Effector memory CD8-positive, alpha-beta T cell (primary cell): Measurements from ENCODE around the gene RUNX3.

Experiments
- ATAC-seq: fragments of 150-1000 bp; cut with Tn5 transposase; replicated peaks from 2 replicates; pipeline ENCODE4 v1.10.0; 2021; ENCODE audit warnings: mild to moderate bottlenecking, moderate library complexity
- DNase-seq, 3 experiments: peaks; one replicate each; pipeline ENCODE4 v3.0.0; 2021
- H3K27ac Mint-ChIP-seq, 2 donors: one replicate each; pipeline ENCODE4 v1.8.0; 2022; ENCODE audit warnings: mild to moderate bottlenecking in 2 of 2, mixed read lengths in 2 of 2, moderate library complexity in 2 of 2
- H3K27me3 Mint-ChIP-seq, 2 donors: one replicate each; pipeline ENCODE4 v1.8.0; 2022; ENCODE audit warnings: mixed read lengths in 2 of 2
- H3K36me3 Mint-ChIP-seq: one replicate; pipeline ENCODE4 v1.8.0; 2022; ENCODE audit warnings: mild to moderate bottlenecking, moderate library complexity, mixed read lengths; ENCODE audit not compliant: insufficient read depth
- H3K4me1 Mint-ChIP-seq, 2 donors: one replicate each; pipeline ENCODE4 v1.8.0; 2022; ENCODE audit warnings: low read depth in 2 of 2, mixed read lengths in 2 of 2
- H3K4me3 Mint-ChIP-seq, 2 donors: one replicate each; pipeline ENCODE4 v1.8.0; 2022; ENCODE audit warnings: mild to moderate bottlenecking in 2 of 2, mixed read lengths in 2 of 2, moderate library complexity in 2 of 2
- H3K9me3 Mint-ChIP-seq, 2 donors: one replicate each; pipeline ENCODE4 v1.8.0; 2022; ENCODE audit warnings: mixed read lengths in 2 of 2

RUNX3 gene

DNA sequence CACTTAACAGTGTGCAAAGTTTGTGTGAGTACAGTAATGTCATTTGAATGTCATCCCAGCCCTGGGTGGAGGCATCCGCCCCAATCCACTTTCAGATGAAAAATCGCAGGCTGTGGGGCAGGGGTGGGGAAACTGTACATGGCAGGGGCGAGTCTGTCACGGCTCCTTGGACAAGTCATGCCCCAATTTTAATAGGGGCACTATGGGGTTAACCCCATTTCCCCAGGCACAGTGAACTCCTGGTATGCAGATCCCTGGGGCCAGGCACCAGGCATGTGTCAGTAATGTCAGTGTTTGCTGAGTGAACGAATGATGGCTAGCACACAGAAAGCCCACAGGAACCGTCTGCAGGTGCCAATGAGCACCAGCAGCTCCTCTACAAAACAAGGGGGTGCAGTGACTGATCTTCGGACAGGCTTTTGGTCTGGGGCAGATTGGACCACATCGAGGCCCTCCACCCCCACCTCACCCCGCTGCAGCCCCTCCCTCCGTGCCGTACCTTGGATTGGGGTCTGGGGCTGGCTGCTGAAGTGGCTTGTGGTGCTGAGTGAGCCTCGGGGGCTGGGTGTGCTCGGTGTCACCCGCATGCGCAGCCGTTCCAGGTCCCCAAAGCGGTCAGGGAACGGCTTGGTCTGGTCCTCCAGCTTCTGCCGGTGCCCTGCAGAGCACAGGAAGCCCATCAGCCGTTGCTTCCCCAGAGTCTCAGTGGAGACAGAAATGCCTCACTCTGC, 23.2 kb downstream of the RUNX3 start:
- ATAC-seq, result no peak
- Mint-ChIP-seq H3K36me3 (peaks cover 100% of the 10 kb centered on the region), H3K27me3 (no peaks in the 10 kb centered on the region), H3K9me3 (no peaks in the 10 kb centered on the region), H3K27ac (peak overlapping the region; percentile 41 to 100), H3K4me1 (peaks cover 47 to 68% of the 10 kb centered on the region in 2 donors), H3K4me3 (peak overlapping the region in 1 of 2 donors; percentile 71)
- peak in 1 of 3 experiments; percentile 0 for DNase-seq

DNA sequence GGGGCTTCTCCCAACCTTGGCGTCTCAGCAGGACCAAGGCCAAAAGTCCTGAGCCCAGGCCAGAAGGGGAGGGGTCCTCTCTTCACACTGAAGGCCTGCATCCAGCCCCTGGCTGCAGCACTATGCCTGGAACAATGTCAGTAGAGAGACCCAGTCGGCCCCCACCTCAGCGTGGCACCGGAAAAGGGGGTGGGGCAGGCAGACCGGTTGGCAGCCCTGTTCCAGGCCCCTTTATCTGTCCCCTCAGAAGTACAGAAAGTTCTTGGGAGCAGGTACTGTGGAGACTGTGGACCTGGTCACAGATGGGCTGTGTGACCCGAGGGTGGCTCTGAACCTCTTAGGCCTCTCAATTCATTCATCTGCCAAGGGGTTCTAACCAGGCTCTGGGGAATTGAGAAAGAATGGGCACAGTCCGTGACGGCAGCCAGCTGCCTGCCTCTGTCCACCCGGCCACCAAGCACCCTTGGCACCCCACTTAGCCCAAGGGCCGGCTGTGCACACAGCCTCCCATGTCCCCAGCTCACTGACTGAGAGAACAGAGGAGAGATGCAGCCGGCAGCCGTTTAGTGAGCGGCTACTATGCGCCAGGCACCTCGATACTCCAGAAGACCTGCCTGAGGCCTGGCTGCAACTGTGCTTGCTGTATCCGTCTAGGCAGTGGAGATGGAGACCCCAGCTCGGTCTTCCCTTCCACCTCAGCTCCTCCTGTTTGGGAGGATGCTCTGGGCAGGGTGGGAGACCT, 23.9 kb downstream of the RUNX3 start:
- Mint-ChIP-seq H3K27me3 (no peaks in the 10 kb centered on the region), H3K4me3 (peak overlapping the region; percentile 37 to 40), H3K9me3 (no peaks in the 10 kb centered on the region), H3K4me1 (peaks cover 44 to 66% of the 10 kb centered on the region in 2 donors), H3K36me3 (peaks cover 100% of the 10 kb centered on the region), H3K27ac (peak overlapping the region; percentile 41 to 100)
- ATAC-seq (no peak), DNase-seq (peak in 2 of 3 experiments; percentile 0 to 3)

DNA sequence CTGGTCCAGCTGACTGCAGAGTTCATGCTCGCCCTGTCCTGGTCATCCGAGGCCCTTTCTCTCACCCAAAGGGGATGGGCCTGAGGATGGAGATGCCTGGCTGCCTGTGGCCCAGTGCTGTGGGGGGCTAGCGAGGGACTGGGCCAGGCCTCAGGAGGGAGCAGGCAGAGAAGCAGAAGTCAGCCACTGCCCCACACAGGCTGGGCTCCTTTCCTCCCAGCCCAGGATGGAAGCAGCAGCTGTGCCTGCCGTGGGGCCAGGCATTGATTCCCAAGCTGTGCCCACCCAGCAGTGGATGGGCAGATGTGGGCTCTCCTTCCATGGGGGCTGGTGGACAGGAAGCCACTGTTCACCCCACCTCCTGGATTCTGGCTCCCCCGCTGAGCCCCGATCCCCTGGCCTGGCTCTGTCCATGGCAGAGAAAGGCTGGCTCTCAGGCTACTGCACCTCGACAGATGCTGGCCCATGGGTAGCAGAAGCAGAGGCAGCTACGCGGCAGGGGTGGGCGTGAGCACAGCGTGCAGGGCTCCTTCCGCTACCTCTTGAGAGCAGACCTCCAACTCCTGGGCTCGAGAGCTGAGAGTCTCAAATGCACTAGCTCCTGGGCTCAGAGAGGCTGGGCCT, 24.6 kb downstream of the RUNX3 start:
- peaks cover 100% of the 10 kb centered on the region for H3K36me3 Mint-ChIP-seq
- no peaks in the 10 kb centered on the region for H3K27me3 Mint-ChIP-seq
- H3K4me3 Mint-ChIP-seq, result peak overlapping the region in 1 of 2 donors; percentile 40
- DNase-seq, result peak in 2 of 3 experiments; percentile 0 to 1
- H3K27ac Mint-ChIP-seq, result peak overlapping the region; percentile 54 to 100
- ATAC-seq, result no peak
- no peaks in the 10 kb centered on the region for H3K9me3 Mint-ChIP-seq
- peaks cover 41 to 64% of the 10 kb centered on the region in 2 donors for H3K4me1 Mint-ChIP-seq

DNA sequence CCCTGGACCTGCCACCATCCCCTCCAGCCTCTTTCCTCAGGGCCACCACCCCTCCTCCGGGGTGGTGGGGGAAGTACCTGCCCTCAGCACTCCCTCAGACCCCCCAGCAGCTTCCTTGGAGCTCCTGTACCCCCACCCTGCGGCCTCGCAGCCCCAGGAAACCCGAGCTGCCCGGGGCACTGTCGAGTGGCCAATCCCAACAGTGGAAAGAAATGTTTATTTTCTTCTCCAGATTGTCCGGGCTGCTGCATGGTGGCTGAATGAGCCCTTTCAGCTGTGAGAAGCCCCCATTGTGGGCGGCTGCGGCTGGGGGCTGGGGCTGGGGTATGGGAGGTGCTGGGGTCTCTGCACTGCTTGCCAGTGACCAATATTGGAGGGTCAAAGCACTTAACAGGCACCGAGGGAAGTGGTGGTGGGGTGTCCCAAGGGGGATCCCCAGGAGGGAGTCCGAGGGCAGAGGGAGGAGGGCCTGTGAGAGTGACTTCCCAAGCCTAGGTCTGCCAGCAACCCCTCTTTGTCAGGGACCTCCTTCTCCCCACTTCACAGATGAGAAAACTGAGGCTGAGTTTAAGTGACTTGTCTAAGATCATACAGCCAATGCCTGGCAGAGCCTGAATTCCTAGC, 25.2 kb downstream of the RUNX3 start:
- Mint-ChIP-seq H3K9me3 (no peaks in the 10 kb centered on the region), H3K27me3 (no peaks in the 10 kb centered on the region), H3K36me3 (peaks cover 100% of the 10 kb centered on the region), H3K4me1 (peaks cover 45 to 67% of the 10 kb centered on the region in 2 donors), H3K27ac (peak overlapping the region; percentile 54 to 100), H3K4me3 (peak overlapping the region in 1 of 2 donors; percentile 40)
- DNase-seq (peak in 1 of 3 experiments; percentile 0), ATAC-seq (no peak)

DNA sequence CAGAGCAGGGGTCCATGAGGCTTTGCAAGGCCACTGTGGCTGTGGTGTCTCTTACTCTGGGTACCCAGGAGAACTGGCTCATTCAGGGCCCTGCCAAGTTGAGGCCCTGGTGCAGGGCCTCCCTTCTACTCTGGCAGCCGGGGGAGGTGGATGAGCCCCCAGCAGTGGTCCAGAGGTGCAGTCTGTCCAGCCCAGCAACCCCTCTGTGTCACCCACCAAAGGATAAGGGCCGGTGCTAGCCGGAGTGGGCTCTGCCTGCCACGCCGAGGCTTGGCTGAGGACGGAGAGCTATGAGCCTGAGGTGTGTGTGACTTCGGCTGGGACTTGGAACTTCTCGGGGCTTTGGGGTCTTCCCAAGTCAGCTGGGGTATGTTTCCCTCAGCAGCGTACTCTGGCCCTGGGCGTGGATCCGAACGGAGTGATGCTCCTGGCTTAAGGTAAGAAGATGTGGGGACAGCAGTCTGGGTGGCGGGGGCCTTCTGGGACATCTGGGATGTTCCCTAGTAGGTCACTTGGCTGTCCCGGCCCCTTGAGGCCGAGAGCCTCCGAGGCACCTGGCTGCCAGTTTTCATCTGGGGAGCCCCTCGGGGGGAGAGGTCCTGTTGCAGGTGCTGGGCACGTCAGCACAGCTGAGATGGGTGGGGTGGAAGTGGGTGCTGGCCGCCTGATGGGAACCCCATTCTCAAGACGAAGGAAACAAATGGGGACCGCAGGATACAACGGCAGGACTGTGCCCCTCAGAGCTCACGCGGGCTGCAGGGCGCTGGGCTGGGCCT, 25.9 kb downstream of the RUNX3 start:
- H3K27ac Mint-ChIP-seq, result peak overlapping the region; percentile 46 to 100
- ATAC-seq, result no peak

DNA sequence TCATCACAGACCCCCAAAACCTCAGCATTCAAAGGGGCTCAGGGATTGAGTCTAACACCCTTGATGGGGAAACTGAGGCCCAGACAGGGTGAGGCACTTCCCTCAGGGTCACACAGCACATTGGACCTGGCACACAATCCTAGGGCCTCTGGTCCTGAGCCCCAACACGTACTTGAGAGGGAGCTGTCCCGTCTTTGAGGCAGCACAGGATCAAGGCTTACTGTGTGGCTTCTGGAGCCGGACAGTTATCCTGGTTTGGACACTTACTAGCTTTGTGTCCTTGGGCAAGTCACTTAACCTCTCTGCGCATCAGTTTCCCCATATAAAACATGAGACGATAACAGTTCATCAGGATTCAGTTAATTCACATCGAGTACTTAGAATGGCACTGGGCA, 26.5 kb downstream of the RUNX3 start:
- Mint-ChIP-seq H3K27ac (peak overlapping the region; percentile 91 to 100), H3K4me3 (peak overlapping the region in 1 of 2 donors; percentile 45), H3K36me3 (peaks cover 100% of the 10 kb centered on the region), H3K27me3 (no peaks in the 10 kb centered on the region), H3K9me3 (no peaks in the 10 kb centered on the region), H3K4me1 (peaks cover 48 to 67% of the 10 kb centered on the region in 2 donors)
- ATAC-seq (no peak), DNase-seq (peak in 1 of 3 experiments; percentile 1)

More for the DNA sequence above, 25.9 kb downstream of the RUNX3 start:
- Mint-ChIP-seq H3K9me3 (no peaks in the 10 kb centered on the region), H3K4me1 (peaks cover 45 to 67% of the 10 kb centered on the region in 2 donors), H3K4me3 (peak overlapping the region in 1 of 2 donors; percentile 45), H3K27me3 (no peaks in the 10 kb centered on the region), H3K36me3 (peaks cover 100% of the 10 kb centered on the region)
- DNase-seq, result peak in 1 of 3 experiments; percentile 2

DNA sequence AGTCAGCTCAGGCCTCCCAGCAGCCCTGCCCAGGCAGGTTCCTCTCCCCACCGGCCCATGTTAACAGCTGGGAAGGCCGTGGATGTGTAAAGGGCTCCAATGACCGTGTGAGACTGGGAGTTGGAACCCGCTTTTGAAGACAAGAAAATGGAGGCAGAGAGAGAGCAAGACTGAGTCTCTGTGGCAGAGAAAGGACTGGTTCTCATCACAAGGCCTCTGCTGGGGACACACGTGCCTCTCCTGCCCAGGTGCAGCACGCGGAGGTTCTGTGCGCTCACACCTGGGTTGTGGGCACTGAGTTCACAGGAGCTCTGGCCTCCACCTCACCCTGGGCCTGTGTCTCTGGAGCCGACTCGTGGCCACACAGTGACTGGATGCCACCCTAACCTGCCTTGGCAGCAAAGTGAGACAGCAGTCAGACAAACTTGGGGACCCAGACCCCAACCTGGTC, 27.0 kb downstream of the RUNX3 start:
- Mint-ChIP-seq H3K27ac (peak overlapping the region; percentile 91 to 100), H3K4me3 (peak overlapping the region; percentile 25 to 37), H3K36me3 (peaks cover 100% of the 10 kb centered on the region), H3K4me1 (peaks cover 53 to 69% of the 10 kb centered on the region in 2 donors), H3K27me3 (no peaks in the 10 kb centered on the region), H3K9me3 (no peaks in the 10 kb centered on the region)
- ATAC-seq (no peak), DNase-seq (peak in 1 of 3 experiments; percentile 1)

DNA sequence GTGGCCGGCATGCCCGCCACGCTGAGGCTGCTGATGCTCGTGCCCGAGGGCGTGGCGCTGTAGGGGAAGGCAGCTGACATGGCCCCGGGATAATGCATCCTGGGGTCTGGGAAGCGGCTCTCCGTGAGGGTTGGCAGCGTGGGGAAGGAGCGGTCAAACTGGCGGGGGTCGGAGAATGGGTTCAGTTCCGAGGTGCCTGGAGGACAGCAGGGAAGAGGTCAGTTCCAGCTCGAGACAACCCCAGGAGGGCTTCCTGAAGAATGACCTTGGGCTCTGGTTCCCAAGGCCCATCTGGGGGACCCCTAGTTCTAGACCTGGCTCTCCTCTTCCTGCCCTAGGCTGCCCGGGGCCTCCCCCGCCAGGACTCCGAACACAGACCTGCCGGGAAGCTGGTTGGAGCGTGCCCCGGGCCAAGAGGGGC, 27.6 kb downstream of the RUNX3 start:
- Mint-ChIP-seq H3K4me3 (peak overlapping the region; percentile 31 to 37), H3K9me3 (no peaks in the 10 kb centered on the region), H3K27me3 (no peaks in the 10 kb centered on the region), H3K4me1 (peaks cover 55 to 68% of the 10 kb centered on the region in 2 donors), H3K27ac (peak overlapping the region; percentile 91 to 100), H3K36me3 (peaks cover 99% of the 10 kb centered on the region)
- ATAC-seq (no peak), DNase-seq (no peak)

DNA sequence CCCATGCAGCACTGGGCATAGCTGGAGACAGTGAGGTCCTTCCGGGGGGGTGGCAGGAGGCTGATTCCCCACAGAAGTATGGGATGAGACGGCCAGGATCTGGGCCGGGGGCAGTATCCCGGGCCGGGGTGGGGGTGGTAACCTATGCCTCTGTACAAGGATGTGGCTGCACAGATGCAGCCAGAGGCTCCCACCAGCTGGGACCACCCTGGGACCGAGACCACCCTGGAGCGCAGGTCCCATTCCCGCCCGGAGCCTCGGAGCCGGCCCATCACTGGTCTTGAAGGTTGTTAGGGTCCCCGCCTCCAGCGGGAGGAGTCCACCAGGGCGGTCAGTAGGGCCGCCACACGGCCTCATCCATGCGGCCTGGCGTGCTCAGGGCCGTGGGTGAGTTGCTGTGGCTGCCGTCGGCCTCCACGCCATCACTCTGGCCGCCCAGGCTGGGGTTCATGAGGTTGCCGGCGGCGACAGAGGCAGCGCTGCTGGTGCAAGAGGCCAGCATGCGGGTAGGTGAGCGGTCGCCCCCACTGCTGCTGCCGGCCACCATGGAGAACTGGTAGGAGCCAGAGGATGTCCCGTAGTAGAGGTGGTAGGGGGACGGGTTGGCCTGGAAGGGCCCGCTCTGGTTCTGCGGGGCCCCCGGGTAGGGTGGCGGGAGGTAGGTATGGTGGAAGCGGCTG, 28.1 kb downstream of the RUNX3 start:
- no peaks in the 10 kb centered on the region for H3K9me3 Mint-ChIP-seq
- H3K27ac Mint-ChIP-seq, result peak overlapping the region; percentile 91 to 100
- peaks cover 99% of the 10 kb centered on the region for H3K36me3 Mint-ChIP-seq

DNA sequence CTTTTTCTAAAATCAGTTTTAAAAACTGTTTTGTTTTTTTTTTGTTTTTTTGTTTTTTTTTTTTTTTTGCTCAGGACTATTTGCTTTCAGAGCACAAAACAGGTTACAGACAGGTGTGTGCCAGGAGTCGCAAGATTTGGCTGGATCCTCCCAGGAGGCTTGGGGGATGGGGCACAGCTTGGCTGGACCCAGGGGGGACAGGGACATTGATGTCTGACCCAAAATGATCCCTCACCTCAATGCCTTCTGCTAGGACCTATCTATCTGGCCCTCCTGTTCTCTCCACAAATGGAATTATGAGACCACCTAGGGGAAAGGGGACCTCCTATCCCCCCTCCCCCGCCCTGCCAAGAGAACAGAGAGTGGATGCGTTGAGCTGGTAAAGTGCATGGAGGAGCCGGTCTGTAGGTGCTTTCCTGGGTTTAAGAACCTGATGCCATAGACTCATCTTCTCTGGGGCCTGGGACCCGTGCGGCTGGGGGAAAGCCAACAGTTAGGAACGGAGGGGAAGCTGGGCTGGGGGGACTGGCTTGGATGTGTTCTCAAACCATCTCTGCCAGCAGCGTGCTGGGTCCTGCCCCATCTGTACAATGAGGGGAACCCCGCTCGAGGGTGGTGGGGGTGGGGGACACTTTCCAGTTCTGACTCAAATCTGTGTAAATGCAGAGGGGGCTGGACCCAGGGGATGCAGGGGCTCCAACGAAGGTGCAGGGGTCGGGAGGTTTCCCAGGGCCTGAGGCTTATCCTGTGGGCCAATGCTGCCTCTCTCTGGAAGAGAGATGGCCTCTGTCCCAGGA, 28.9 kb downstream of the RUNX3 start:
- Mint-ChIP-seq H3K27ac (peak overlapping the region; percentile 91 to 100), H3K36me3 (peaks cover 99% of the 10 kb centered on the region), H3K4me1 (peaks cover 55 to 64% of the 10 kb centered on the region in 2 donors), H3K27me3 (no peaks in the 10 kb centered on the region), H3K9me3 (no peaks in the 10 kb centered on the region), H3K4me3 (peak overlapping the region; percentile 20 to 47)
- no peak for ATAC-seq
- peak in 1 of 3 experiments; percentile 8 for DNase-seq

More for the DNA sequence above, 28.1 kb downstream of the RUNX3 start:
- ATAC-seq, result no peak
- Mint-ChIP-seq H3K4me1 (peaks cover 56 to 66% of the 10 kb centered on the region in 2 donors), H3K4me3 (peak overlapping the region; percentile 31 to 47), H3K27me3 (no peaks in the 10 kb centered on the region)
- no peak for DNase-seq

DNA sequence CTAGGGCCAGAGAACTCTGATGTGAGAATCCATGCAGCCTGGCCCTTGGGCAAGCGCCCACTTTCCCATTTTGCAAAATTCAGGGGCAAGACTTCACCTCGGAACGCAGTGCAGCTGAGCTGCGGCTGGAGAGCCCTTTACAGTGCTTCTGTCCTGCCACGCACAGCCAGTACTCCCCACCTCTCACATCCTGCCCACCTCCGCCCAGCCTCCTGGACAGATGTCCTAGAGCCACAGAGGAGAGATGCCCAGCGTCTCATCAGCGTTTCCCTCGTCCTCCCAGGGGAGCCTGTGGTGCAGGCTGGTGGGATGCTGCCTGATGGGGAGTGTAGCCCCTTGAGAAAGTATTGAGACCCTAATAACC, 29.6 kb downstream of the RUNX3 start:
- Mint-ChIP-seq H3K27ac (peak overlapping the region; percentile 92 to 100), H3K9me3 (no peaks in the 10 kb centered on the region), H3K4me1 (peaks cover 56 to 67% of the 10 kb centered on the region in 2 donors), H3K27me3 (no peaks in the 10 kb centered on the region), H3K36me3 (peaks cover 97% of the 10 kb centered on the region), H3K4me3 (peak overlapping the region; percentile 61 to 65)
- ATAC-seq (no peak), DNase-seq (peak in 1 of 3 experiments; percentile 7)
